Naive thymus-derived CD8-positive, alpha-beta T cell (primary cell): ENCODE measurements around the gene SRBD1. TPM values are rescaled to one million over a fixed set of nuclear protein-coding genes. Genes with fewer than 3 reads are reported as not detected.

Source experiments
- ATAC-seq, 2 donors: fragments of 150-1000 bp; cut with Tn5 transposase in 1 of 2; sonication (Bioruptor Pico), chemical (Tn5 transposase) in 1 of 2; 1 replicate in 1 of 2; 2 replicates in 1 of 2; pipeline ENCODE4 v1.10.0; 2021; ENCODE audit warnings: mild to moderate bottlenecking in 2 of 2, moderate library complexity in 2 of 2
- POLR2A ChIA-PET: fragments of 350-600 bp; sonication (Branson Sonifier 250); formaldehyde crosslinking; loops from one replicate; lab custom pipeline; 2021; ENCODE audit warnings: antibody characterized with exemption; lab: Charles Lee
- DNase-seq, 10 donors: peaks; one replicate each; pipeline versions ENCODE4 v3.0.0 to v3.0.0-alpha.2; 2020 to 2022
- H3K27ac Mint-ChIP-seq, 10 donors: one replicate each; pipeline ENCODE4 v1.8.0; 2020 to 2022; ENCODE audit warnings: mild to moderate bottlenecking in 10 of 10, mixed read lengths in 10 of 10, moderate library complexity in 4 of 10, inconsistent platforms in 1 of 10
- H3K27me3 Mint-ChIP-seq, 5 donors: one replicate each; pipeline ENCODE4 v1.8.0; 2021 to 2022; ENCODE audit warnings: mixed read lengths in 5 of 5
- H3K36me3 Mint-ChIP-seq, 3 donors: one replicate each; pipeline ENCODE4 v1.8.0; 2020 to 2022; ENCODE audit warnings: mixed read lengths in 3 of 3, mild to moderate bottlenecking in 2 of 3, inconsistent platforms in 1 of 3
- H3K4me1 Mint-ChIP-seq, 4 donors: one replicate each; pipeline ENCODE4 v1.8.0; 2021 to 2022; ENCODE audit warnings: mixed read lengths in 4 of 4
- H3K4me3 Mint-ChIP-seq, 10 donors: one replicate each; pipeline ENCODE4 v1.8.0; 2020 to 2022; ENCODE audit warnings: mild to moderate bottlenecking in 10 of 10, mixed read lengths in 10 of 10, moderate library complexity in 6 of 10, inconsistent platforms in 1 of 10
- H3K9me3 Mint-ChIP-seq, 9 donors: one replicate each; pipeline ENCODE4 v1.8.0; 2020 to 2022; ENCODE audit warnings: mixed read lengths in 9 of 9, mild to moderate bottlenecking in 3 of 9, inconsistent platforms in 1 of 9, moderate library complexity in 1 of 9
- polyA plus RNA-seq, 3 donors: library from polyadenylated mRNA; unstranded; fragments of 300-500 nt; fragmentation: Illumina TruSeq; gene quantifications; one replicate each; pipeline ENCODE4 v1.2.3, GENCODE V29; 2021
- total RNA-seq, 8 experiments: library from RNA in 2 of 8; stranded (reverse) in 2 of 8; gene quantifications; one replicate each; pipeline ENCODE4 v1.2.3 and lab custom pipeline; 2021 to 2026

Gene SRBD1
- total and polyA plus RNA-seq, 5 experiments from 2014 or later, result 13.2 to 26.3 (median 14.5) TPM

- H3K9me3 Mint-ChIP-seq, result peaks cover 0 to 4% (median 0%) of the 10 kb centered on the region in 9 donors
- peak overlapping the region in 1 of 10 donors; percentile 26 for H3K4me3 Mint-ChIP-seq
- ATAC-seq (no peak), DNase-seq (no peak)
- H3K27me3 Mint-ChIP-seq, result peaks cover 0 to 14% (median 6%) of the 10 kb centered on the region in 5 donors
- no peaks in the 10 kb centered on the region for H3K36me3 Mint-ChIP-seq
- peak overlapping the region in 8 of 10 donors; percentile 16 to 98 (median 53) for H3K27ac Mint-ChIP-seq
- POLR2A ChIA-PET, result no interaction called here
- peaks cover 26 to 37% (median 28%) of the 10 kb centered on the region in 4 donors for H3K4me1 Mint-ChIP-seq
Observed at GRCh38 chr2:45647986-45648520, 37.0 kb upstream of the SRBD1 start.

- DNase-seq, result no peak
- no peak overlapping the region for H3K4me3 Mint-ChIP-seq
- peak overlapping the region in 4 of 10 donors; percentile 3 to 79 (median 17) for H3K27ac Mint-ChIP-seq
- H3K27me3 Mint-ChIP-seq, result peaks cover 0 to 20% (median 11%) of the 10 kb centered on the region in 5 donors
- peaks cover 19 to 30% (median 22%) of the 10 kb centered on the region in 4 donors for H3K4me1 Mint-ChIP-seq
- POLR2A ChIA-PET, result interaction anchor here (0.6 kb wide), 1 partner anchor 54 kb away, joined by 3 read pairs; no protein-coding TSS in a partner anchor
- peaks cover 0 to 4% (median 0%) of the 10 kb centered on the region in 9 donors for H3K9me3 Mint-ChIP-seq
- no peaks in the 10 kb centered on the region for H3K36me3 Mint-ChIP-seq
- no peak for ATAC-seq
Observed at GRCh38 chr2:45647356-45647755, 36.3 kb upstream of the SRBD1 start.

GRCh38 chr2:45646289-45646688, 35.2 kb upstream of the SRBD1 start:
- no peaks in the 10 kb centered on the region for H3K36me3 Mint-ChIP-seq
- POLR2A ChIA-PET, result interaction anchor here (0.6 kb wide), 1 partner anchor 69 kb away, joined by 3 read pairs; no protein-coding TSS in a partner anchor
- H3K4me1 Mint-ChIP-seq, result peaks cover 17 to 26% (median 18%) of the 10 kb centered on the region in 4 donors
- H3K9me3 Mint-ChIP-seq, result peaks cover 0 to 4% (median 0%) of the 10 kb centered on the region in 9 donors
- ATAC-seq (no peak), DNase-seq (no peak)
- peaks cover 6 to 31% (median 19%) of the 10 kb centered on the region in 5 donors for H3K27me3 Mint-ChIP-seq
- no peak overlapping the region for H3K4me3 Mint-ChIP-seq
- H3K27ac Mint-ChIP-seq, result peak overlapping the region in 1 of 10 donors; percentile 18

- Mint-ChIP-seq H3K27ac (peak overlapping the region in 3 of 10 donors; percentile 9 to 86 (median 53)), H3K4me3 (peak overlapping the region; percentile 3 to 78 (median 58)), H3K4me1 (peaks cover 9 to 12% (median 11%) of the 10 kb centered on the region in 4 donors), H3K27me3 (peaks cover 6 to 43% (median 19%) of the 10 kb centered on the region in 5 donors), H3K9me3 (peaks cover 0 to 2% (median 0%) of the 10 kb centered on the region in 9 donors), H3K36me3 (no peaks in the 10 kb centered on the region)
- DNase-seq, result peak; percentile 53 to 88 (median 74)
- POLR2A ChIA-PET, result interaction anchor here (1.3 kb wide), 1 partner anchor 135 kb away, joined by 6 read pairs; no protein-coding TSS in a partner anchor
- peak; percentile 97 to 99 for ATAC-seq
Observed at GRCh38 chr2:45643543-45644542, 32.8 kb upstream of the SRBD1 start.

- Mint-ChIP-seq H3K4me3 (peak overlapping the region in 9 of 10 donors; percentile 42 to 78 (median 63)), H3K27me3 (peaks cover 6 to 43% (median 19%) of the 10 kb centered on the region in 5 donors), H3K4me1 (peaks cover 5 to 12% (median 8%) of the 10 kb centered on the region in 4 donors), H3K9me3 (peaks cover 0 to 2% (median 0%) of the 10 kb centered on the region in 9 donors), H3K36me3 (no peaks in the 10 kb centered on the region), H3K27ac (peak overlapping the region in 2 of 10 donors; percentile 38 to 86)
- DNase-seq, result no peak
- POLR2A ChIA-PET, result interaction anchor here (1.0 kb wide), 1 partner anchor 137 kb away, joined by 3 read pairs; no protein-coding TSS in a partner anchor
- ATAC-seq, result peak; percentile 9 to 21
Observed at GRCh38 chr2:45643095-45643494, 32.0 kb upstream of the SRBD1 start.

- peaks cover 14 to 62% (median 27%) of the 10 kb centered on the region in 5 donors for H3K27me3 Mint-ChIP-seq
- POLR2A ChIA-PET, result no interaction called here
- no peak for ATAC-seq
Observed at GRCh38 chr2:45640576-45640975, 29.5 kb upstream of the SRBD1 start.

GRCh38 chr2:45637440-45637839, 26.4 kb upstream of the SRBD1 start:
- POLR2A ChIA-PET, result no interaction called here
- peaks cover 0 to 4% (median 0%) of the 10 kb centered on the region in 4 donors for H3K4me1 Mint-ChIP-seq
- DNase-seq, result no peak
- H3K36me3 Mint-ChIP-seq, result no peaks in the 10 kb centered on the region
- no peak overlapping the region for H3K4me3 Mint-ChIP-seq
- H3K9me3 Mint-ChIP-seq, result no peaks in the 10 kb centered on the region
- H3K27me3 Mint-ChIP-seq, result peaks cover 13 to 53% (median 28%) of the 10 kb centered on the region in 5 donors
- ATAC-seq, result no peak
- H3K27ac Mint-ChIP-seq, result no peak overlapping the region

More at GRCh38 chr2:45640576-45640975, 29.5 kb upstream of the SRBD1 start:
- Mint-ChIP-seq H3K27ac (peak overlapping the region in 1 of 10 donors; percentile 27), H3K4me3 (no peak overlapping the region), H3K4me1 (peaks cover 6 to 12% (median 8%) of the 10 kb centered on the region in 4 donors), H3K36me3 (no peaks in the 10 kb centered on the region), H3K9me3 (no peaks in the 10 kb centered on the region)
- DNase-seq, result no peak

- peaks cover 9 to 53% (median 24%) of the 10 kb centered on the region in 5 donors for H3K27me3 Mint-ChIP-seq
- H3K9me3 Mint-ChIP-seq, result no peaks in the 10 kb centered on the region
- H3K36me3 Mint-ChIP-seq, result no peaks in the 10 kb centered on the region
- no peak overlapping the region for H3K4me3 Mint-ChIP-seq
- ATAC-seq (no peak), DNase-seq (no peak)
- POLR2A ChIA-PET, result no interaction called here
- H3K4me1 Mint-ChIP-seq, result peaks cover 0 to 4% (median 0%) of the 10 kb centered on the region in 4 donors
- no peak overlapping the region for H3K27ac Mint-ChIP-seq
Observed at GRCh38 chr2:45636008-45636407, 24.9 kb upstream of the SRBD1 start.

- Mint-ChIP-seq H3K4me3 (no peak overlapping the region), H3K9me3 (no peaks in the 10 kb centered on the region), H3K27me3 (peaks cover 12 to 51% (median 23%) of the 10 kb centered on the region in 5 donors), H3K27ac (no peak overlapping the region), H3K36me3 (peaks cover 0 to 2% (median 0%) of the 10 kb centered on the region in 3 donors), H3K4me1 (peaks cover 0 to 4% (median 0%) of the 10 kb centered on the region in 4 donors)
- no peak for ATAC-seq
- DNase-seq, result no peak
- POLR2A ChIA-PET, result no interaction called here
Observed at GRCh38 chr2:45634223-45634622, 23.2 kb upstream of the SRBD1 start.

- DNase-seq (no peak), ATAC-seq (no peak)
- no peaks in the 10 kb centered on the region for H3K9me3 Mint-ChIP-seq
- POLR2A ChIA-PET, result no interaction called here
- no peaks in the 10 kb centered on the region for H3K4me1 Mint-ChIP-seq
- peaks cover 0 to 2% (median 0%) of the 10 kb centered on the region in 3 donors for H3K36me3 Mint-ChIP-seq
- H3K4me3 Mint-ChIP-seq, result no peak overlapping the region
- no peak overlapping the region for H3K27ac Mint-ChIP-seq
- H3K27me3 Mint-ChIP-seq, result peaks cover 9 to 41% (median 13%) of the 10 kb centered on the region in 5 donors
Observed at GRCh38 chr2:45631955-45632354, 20.9 kb upstream of the SRBD1 start.

GRCh38 chr2:45631319-45631718, 20.3 kb upstream of the SRBD1 start:
- Mint-ChIP-seq H3K4me1 (no peaks in the 10 kb centered on the region), H3K27ac (peak overlapping the region in 2 of 10 donors; percentile 48 to 68)
- ATAC-seq, result no peak

GRCh38 chr2:45629971-45630370, 18.9 kb upstream of the SRBD1 start:
- Mint-ChIP-seq H3K27me3 (peaks cover 7 to 30% (median 11%) of the 10 kb centered on the region in 5 donors), H3K9me3 (no peaks in the 10 kb centered on the region), H3K4me1 (no peaks in the 10 kb centered on the region), H3K4me3 (no peak overlapping the region), H3K36me3 (peaks cover 0 to 2% (median 0%) of the 10 kb centered on the region in 3 donors), H3K27ac (no peak overlapping the region)
- no peak for ATAC-seq
- no peak for DNase-seq
- POLR2A ChIA-PET, result no interaction called here

More at GRCh38 chr2:45631319-45631718, 20.3 kb upstream of the SRBD1 start:
- POLR2A ChIA-PET, result no interaction called here
- Mint-ChIP-seq H3K36me3 (peaks cover 0 to 2% (median 0%) of the 10 kb centered on the region in 3 donors), H3K9me3 (no peaks in the 10 kb centered on the region), H3K4me3 (no peak overlapping the region), H3K27me3 (peaks cover 9 to 39% (median 13%) of the 10 kb centered on the region in 5 donors)
- no peak for DNase-seq
